ENCODE measurements around the gene MSL1. TPM values are rescaled to one million over a fixed set of nuclear protein-coding genes. Genes with fewer than 3 reads are reported as not detected.

MSL1 gene
- total and polyA plus RNA-seq, 5 donors from 2014 or later = 9.3 to 126 (median 10.2) TPM

- peak; percentile 94 for ATAC-seq (ENCODE audit: low read depth in 2 of 2)
- H3K4me3 Mint-ChIP-seq = peak within 1 kb of the TSS; percentile 61 to 69 (median 65)
- peak within 1 kb of the TSS in 2 of 3 donors; percentile 38 to 51 for H3K27ac Mint-ChIP-seq
- peaks cover 0 to 7% (median 3%) of the 10 kb centered on the region in 4 donors for H3K4me1 Mint-ChIP-seq
- DNase-seq = peak; percentile 72 to 89 (median 74)
- H3K9me3 Mint-ChIP-seq = no peaks in the 10 kb centered on the region
- H3K4me3 ChIP-seq (ENCODE audit: low read depth, low read length) = peak within 1 kb of the TSS; percentile 21
- H3K27me3 ChIP-seq (ENCODE audit: control insufficient read depth, insufficient read depth, low read length) = no peaks in the 10 kb centered on the region
- peaks cover 9% of the 10 kb centered on the region for H3K36me3 Mint-ChIP-seq
- peaks cover 19% of the 10 kb centered on the region for H3K4me1 ChIP-seq (ENCODE audit: control insufficient read depth, insufficient read depth, low read length, poor library complexity, severe bottlenecking)
- no peaks in the 10 kb centered on the region for H3K9me3 ChIP-seq (ENCODE audit: control insufficient read depth in 2 of 2, low read length in 2 of 2)
- peaks cover 8% of the 10 kb centered on the region for H3K36me3 ChIP-seq (ENCODE audit: control insufficient read depth, insufficient read depth, low read length)
- H3K27me3 Mint-ChIP-seq = peaks cover 4% of the 10 kb centered on the region
- no peak within 1 kb of the TSS for H3K27ac ChIP-seq (ENCODE audit: insufficient read depth, low read length, poor library complexity, severe bottlenecking)
Observed at GRCh38 chr17:40177275-40177874, 55.6 kb downstream of the MSL1 start, which contains the start of gene RAPGEFL1. RAPGEFL1 (plus strand) TSS chr17:40177470; CDS start chr17:40177862, 392 bp downstream.

- no peak overlapping the region for H3K27ac Mint-ChIP-seq
Observed at GRCh38 chr17:40178021-40178601, 56.3 kb downstream of the MSL1 start.

GRCh38 chr17:40178660-40179059 is 56.9 kb downstream of the MSL1 start:
- Mint-ChIP-seq H3K36me3 (peaks cover 6% of the 10 kb centered on the region), H3K9me3 (no peaks in the 10 kb centered on the region), H3K4me1 (peaks cover 0 to 7% (median 1%) of the 10 kb centered on the region in 4 donors), H3K27me3 (peaks cover 4% of the 10 kb centered on the region), H3K4me3 (peak overlapping the region; percentile 33 to 81 (median 68)), H3K27ac (no peak overlapping the region)
- H3K36me3 ChIP-seq (ENCODE audit: control insufficient read depth, insufficient read depth, low read length) = no peaks in the 10 kb centered on the region
- no peaks in the 10 kb centered on the region for H3K9me3 ChIP-seq (ENCODE audit: control insufficient read depth in 2 of 2, low read length in 2 of 2)
- H3K4me3 ChIP-seq (ENCODE audit: low read depth, low read length) = no peak overlapping the region
- no peaks in the 10 kb centered on the region for H3K27me3 ChIP-seq (ENCODE audit: control insufficient read depth, insufficient read depth, low read length)
- DNase-seq = no peak
- ATAC-seq (ENCODE audit: low read depth in 2 of 2) = no peak
- H3K27ac ChIP-seq (ENCODE audit: insufficient read depth, low read length, poor library complexity, severe bottlenecking) = no peak overlapping the region
- H3K4me1 ChIP-seq (ENCODE audit: control insufficient read depth, insufficient read depth, low read length, poor library complexity, severe bottlenecking) = peaks cover 19% of the 10 kb centered on the region

More at GRCh38 chr17:40178021-40178601, 56.3 kb downstream of the MSL1 start:
- Mint-ChIP-seq H3K9me3 (no peaks in the 10 kb centered on the region), H3K4me3 (peak overlapping the region; percentile 33 to 81 (median 68)), H3K36me3 (peaks cover 9% of the 10 kb centered on the region), H3K27me3 (peaks cover 4% of the 10 kb centered on the region), H3K4me1 (peaks cover 0 to 7% (median 3%) of the 10 kb centered on the region in 4 donors)
- Histone ChIP-seq H3K4me1 (ENCODE audit: control insufficient read depth, insufficient read depth, low read length, poor library complexity, severe bottlenecking) (peaks cover 19% of the 10 kb centered on the region), H3K9me3 (ENCODE audit: control insufficient read depth in 2 of 2, low read length in 2 of 2) (no peaks in the 10 kb centered on the region), H3K27me3 (ENCODE audit: control insufficient read depth, insufficient read depth, low read length) (no peaks in the 10 kb centered on the region), H3K4me3 (ENCODE audit: low read depth, low read length) (no peak overlapping the region), H3K36me3 (ENCODE audit: control insufficient read depth, insufficient read depth, low read length) (peaks cover 5% of the 10 kb centered on the region), H3K27ac (ENCODE audit: insufficient read depth, low read length, poor library complexity, severe bottlenecking) (no peak overlapping the region)
- no peak for ATAC-seq (ENCODE audit: low read depth in 2 of 2)
- no peak for DNase-seq

- H3K27ac ChIP-seq (ENCODE audit: insufficient read depth, low read length, poor library complexity, severe bottlenecking) = no peak overlapping the region
- no peaks in the 10 kb centered on the region for H3K36me3 ChIP-seq (ENCODE audit: control insufficient read depth, insufficient read depth, low read length)
- H3K36me3 Mint-ChIP-seq = peaks cover 6% of the 10 kb centered on the region
- peaks cover 0 to 7% (median 1%) of the 10 kb centered on the region in 4 donors for H3K4me1 Mint-ChIP-seq
- H3K27me3 Mint-ChIP-seq = peaks cover 4% of the 10 kb centered on the region
- no peaks in the 10 kb centered on the region for H3K27me3 ChIP-seq (ENCODE audit: control insufficient read depth, insufficient read depth, low read length)
- no peaks in the 10 kb centered on the region for H3K9me3 ChIP-seq (ENCODE audit: control insufficient read depth in 2 of 2, low read length in 2 of 2)
- H3K4me3 ChIP-seq (ENCODE audit: low read depth, low read length) = no peak overlapping the region
- DNase-seq (no peak), ATAC-seq (ENCODE audit: low read depth in 2 of 2) (no peak)
- H3K4me3 Mint-ChIP-seq = peak overlapping the region in 2 of 4 donors; percentile 4 to 86
- peaks cover 19% of the 10 kb centered on the region for H3K4me1 ChIP-seq (ENCODE audit: control insufficient read depth, insufficient read depth, low read length, poor library complexity, severe bottlenecking)
- no peaks in the 10 kb centered on the region for H3K9me3 Mint-ChIP-seq
- H3K27ac Mint-ChIP-seq = peak overlapping the region in 1 of 3 donors; percentile 13
Observed at GRCh38 chr17:40179923-40180659, 58.3 kb downstream of the MSL1 start.

GRCh38 chr17:40180694-40181093 is 58.9 kb downstream of the MSL1 start:
- ATAC-seq (ENCODE audit: low read depth in 2 of 2) = no peak
- H3K4me1 ChIP-seq (ENCODE audit: control insufficient read depth, insufficient read depth, low read length, poor library complexity, severe bottlenecking) = peaks cover 19% of the 10 kb centered on the region
- no peaks in the 10 kb centered on the region for H3K36me3 ChIP-seq (ENCODE audit: control insufficient read depth, insufficient read depth, low read length)
- no peak overlapping the region for H3K4me3 ChIP-seq (ENCODE audit: low read depth, low read length)
- H3K27ac ChIP-seq (ENCODE audit: insufficient read depth, low read length, poor library complexity, severe bottlenecking) = no peak overlapping the region
- H3K4me1 Mint-ChIP-seq = peaks cover 0 to 7% (median 1%) of the 10 kb centered on the region in 4 donors
- H3K27ac Mint-ChIP-seq = no peak overlapping the region
- H3K27me3 Mint-ChIP-seq = peaks cover 4% of the 10 kb centered on the region
- H3K4me3 Mint-ChIP-seq = peak overlapping the region in 1 of 4 donors; percentile 4
- DNase-seq = no peak
- H3K36me3 Mint-ChIP-seq = peaks cover 5% of the 10 kb centered on the region
- H3K27me3 ChIP-seq (ENCODE audit: control insufficient read depth, insufficient read depth, low read length) = no peaks in the 10 kb centered on the region
- H3K9me3 ChIP-seq (ENCODE audit: control insufficient read depth in 2 of 2, low read length in 2 of 2) = no peaks in the 10 kb centered on the region
- H3K9me3 Mint-ChIP-seq = no peaks in the 10 kb centered on the region

- Histone ChIP-seq H3K4me1 (ENCODE audit: control insufficient read depth, insufficient read depth, low read length, poor library complexity, severe bottlenecking) (peaks cover 19% of the 10 kb centered on the region), H3K36me3 (ENCODE audit: control insufficient read depth, insufficient read depth, low read length) (no peaks in the 10 kb centered on the region), H3K9me3 (ENCODE audit: control insufficient read depth in 2 of 2, low read length in 2 of 2) (no peaks in the 10 kb centered on the region), H3K27me3 (ENCODE audit: control insufficient read depth, insufficient read depth, low read length) (no peaks in the 10 kb centered on the region), H3K27ac (ENCODE audit: insufficient read depth, low read length, poor library complexity, severe bottlenecking) (no peak overlapping the region), H3K4me3 (ENCODE audit: low read depth, low read length) (no peak overlapping the region)
- H3K4me1 Mint-ChIP-seq = peaks cover 0 to 7% (median 1%) of the 10 kb centered on the region in 4 donors
- ATAC-seq (ENCODE audit: low read depth in 2 of 2) (no peak), DNase-seq (no peak)
- no peak overlapping the region for H3K4me3 Mint-ChIP-seq
- no peaks in the 10 kb centered on the region for H3K9me3 Mint-ChIP-seq
- peaks cover under 1% of the 10 kb centered on the region for H3K36me3 Mint-ChIP-seq
- peaks cover 4% of the 10 kb centered on the region for H3K27me3 Mint-ChIP-seq
- H3K27ac Mint-ChIP-seq = no peak overlapping the region
Observed at GRCh38 chr17:40181205-40181604, 59.4 kb downstream of the MSL1 start.

GRCh38 chr17:40182606-40183005 is 60.8 kb downstream of the MSL1 start:
- Mint-ChIP-seq H3K4me3 (no peak overlapping the region), H3K4me1 (peaks cover 0 to 2% (median 0%) of the 10 kb centered on the region in 4 donors), H3K27ac (no peak overlapping the region), H3K36me3 (no peaks in the 10 kb centered on the region), H3K27me3 (peaks cover 4% of the 10 kb centered on the region), H3K9me3 (no peaks in the 10 kb centered on the region)
- H3K4me1 ChIP-seq (ENCODE audit: control insufficient read depth, insufficient read depth, low read length, poor library complexity, severe bottlenecking) = peaks cover 10% of the 10 kb centered on the region
- H3K27me3 ChIP-seq (ENCODE audit: control insufficient read depth, insufficient read depth, low read length) = no peaks in the 10 kb centered on the region
- H3K36me3 ChIP-seq (ENCODE audit: control insufficient read depth, insufficient read depth, low read length) = no peaks in the 10 kb centered on the region
- H3K9me3 ChIP-seq (ENCODE audit: control insufficient read depth in 2 of 2, low read length in 2 of 2) = no peaks in the 10 kb centered on the region
- H3K4me3 ChIP-seq (ENCODE audit: low read depth, low read length) = no peak overlapping the region
- H3K27ac ChIP-seq (ENCODE audit: insufficient read depth, low read length, poor library complexity, severe bottlenecking) = no peak overlapping the region
- ATAC-seq (ENCODE audit: low read depth in 2 of 2) (no peak), DNase-seq (no peak)

Measured in CD4-positive, CD25-positive, alpha-beta regulatory T cell (primary cell).